ENCODE data around the gene MFAP5.

DNA sequence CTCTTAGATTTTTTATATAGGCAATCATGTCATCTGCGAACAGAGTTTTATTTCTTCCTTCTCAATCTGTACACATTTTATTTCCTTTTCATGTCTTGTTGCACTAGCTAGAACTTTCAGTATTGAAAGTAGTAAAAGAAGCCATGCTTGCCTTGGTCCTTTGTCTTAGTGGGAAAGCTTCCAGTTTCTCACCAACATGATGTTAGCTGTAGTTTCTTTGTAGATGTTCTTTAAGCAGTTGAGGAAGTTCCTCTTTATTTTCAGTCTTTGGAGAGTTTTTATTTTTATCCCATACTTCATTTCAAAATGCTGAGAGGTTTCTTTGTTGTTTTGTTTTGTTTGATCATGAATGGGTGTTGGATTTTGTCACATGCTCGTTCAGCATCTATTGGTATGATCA, 22.4 kb upstream of the MFAP5 start:
- TF ChIP-seq POLR2A (IDR thresholded peaks at IDR 0.05; ENCODE audit: low read depth, low read length) (no peak), MAX (IDR thresholded peaks at IDR 0.05; ENCODE audit: insufficient read depth, insufficient read length) (no peak), EZH2 (IDR thresholded peaks at IDR 0.05; ENCODE audit: borderline replicate concordance, low read depth, low read length, severe bottlenecking) (no peak), POLR2AphosphoS5 (IDR thresholded peaks at IDR 0.05; ENCODE audit: insufficient read depth, low read depth, low read length) (no peak), JUN (IDR thresholded peaks at IDR 0.05; ENCODE audit: borderline replicate concordance, insufficient read depth, insufficient read length, low read depth) (no peak), FOS (IDR thresholded peaks at IDR 0.05; ENCODE audit: borderline replicate concordance, insufficient read depth, low read length) (no peak), GATA2 (IDR thresholded peaks at IDR 0.05; ENCODE audit: insufficient read depth, insufficient read length, low read depth, low read length) (no peak)
- TF ChIP-seq, protein P1, sequence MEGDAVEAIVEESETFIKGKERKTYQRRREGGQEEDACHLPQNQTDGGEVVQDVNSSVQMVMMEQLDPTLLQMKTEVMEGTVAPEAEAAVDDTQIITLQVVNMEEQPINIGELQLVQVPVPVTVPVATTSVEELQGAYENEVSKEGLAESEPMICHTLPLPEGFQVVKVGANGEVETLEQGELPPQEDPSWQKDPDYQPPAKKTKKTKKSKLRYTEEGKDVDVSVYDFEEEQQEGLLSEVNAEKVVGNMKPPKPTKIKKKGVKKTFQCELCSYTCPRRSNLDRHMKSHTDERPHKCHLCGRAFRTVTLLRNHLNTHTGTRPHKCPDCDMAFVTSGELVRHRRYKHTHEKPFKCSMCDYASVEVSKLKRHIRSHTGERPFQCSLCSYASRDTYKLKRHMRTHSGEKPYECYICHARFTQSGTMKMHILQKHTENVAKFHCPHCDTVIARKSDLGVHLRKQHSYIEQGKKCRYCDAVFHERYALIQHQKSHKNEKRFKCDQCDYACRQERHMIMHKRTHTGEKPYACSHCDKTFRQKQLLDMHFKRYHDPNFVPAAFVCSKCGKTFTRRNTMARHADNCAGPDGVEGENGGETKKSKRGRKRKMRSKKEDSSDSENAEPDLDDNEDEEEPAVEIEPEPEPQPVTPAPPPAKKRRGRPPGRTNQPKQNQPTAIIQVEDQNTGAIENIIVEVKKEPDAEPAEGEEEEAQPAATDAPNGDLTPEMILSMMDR (IDR thresholded peaks at IDR 0.05; ENCODE audit: extremely low read depth in 1 of 2, insufficient read depth in 1 of 2, low read depth in 1 of 2, low read length in 2 of 2): no peak

Data from endothelial cell of umbilical vein (primary cell).